Endodermal cell (in vitro differentiated cells): Measurements from ENCODE around the gene SCART1. TPM values are rescaled to one million over a fixed set of nuclear protein-coding genes. Genes with fewer than 3 reads are reported as not detected.

Experiments used
- DNase-seq: peaks from one replicate; pipeline ENCODE4 v3.0.0-alpha.2; 2017
- H3K27ac ChIP-seq: 2 replicates; pipeline ENCODE4 v1.5.1; 2013; ENCODE audit warnings: mild to moderate bottlenecking, low read depth, low read length, moderate library complexity
- H3K27me3 ChIP-seq: 2 replicates; pipeline ENCODE4 v1.6.1; 2013; ENCODE audit warnings: mild to moderate bottlenecking, low read length, moderate library complexity; ENCODE audit not compliant: insufficient read depth, control insufficient read depth, poor library complexity, severe bottlenecking
- H3K36me3 ChIP-seq: 2 replicates; pipeline ENCODE4 v1.7.0; 2013; ENCODE audit warnings: mild to moderate bottlenecking, low read length, moderate library complexity; ENCODE audit not compliant: control insufficient read depth, insufficient read depth
- H3K4me1 ChIP-seq: one replicate; pipeline ENCODE4 v1.7.0; 2013; ENCODE audit warnings: low read length; ENCODE audit not compliant: control insufficient read depth, insufficient read depth
- H3K4me3 ChIP-seq: 2 replicates; pipeline ENCODE4 v1.5.1; 2013; ENCODE audit warnings: mild to moderate bottlenecking, low read length, moderate library complexity
- H3K9ac ChIP-seq: 2 replicates; pipeline ENCODE4 v1.6.1; 2013; ENCODE audit warnings: mild to moderate bottlenecking, low read length, moderate library complexity; ENCODE audit not compliant: poor library complexity, severe bottlenecking; ENCODE audit errors: extremely low read depth
- H3K9me3 ChIP-seq: 2 replicates; pipeline ENCODE4 v1.6.1; 2013; ENCODE audit warnings: mild to moderate bottlenecking, low read length, moderate library complexity; ENCODE audit not compliant: control insufficient read depth
- H3K27ac Mint-ChIP-seq: 2 replicates; pipeline ENCODE4 v1.8.0; 2020; ENCODE audit warnings: mixed read lengths
- H3K27me3 Mint-ChIP-seq: 2 replicates; pipeline ENCODE4 v1.8.0; 2021; ENCODE audit warnings: mild to moderate bottlenecking, mixed read lengths; ENCODE audit not compliant: insufficient read depth
- H3K36me3 Mint-ChIP-seq: 2 replicates; pipeline ENCODE4 v1.8.0; 2020; ENCODE audit warnings: low read depth, mixed read lengths
- H3K4me1 Mint-ChIP-seq: 2 replicates; pipeline ENCODE4 v1.8.0; 2020; ENCODE audit warnings: mixed read lengths
- H3K4me3 Mint-ChIP-seq: 2 replicates; pipeline ENCODE4 v1.8.0; 2020; ENCODE audit warnings: mild to moderate bottlenecking, moderate library complexity, mixed read lengths
- H3K9me3 Mint-ChIP-seq: 2 replicates; pipeline ENCODE4 v1.8.0; 2020; ENCODE audit warnings: mild to moderate bottlenecking, mixed read lengths
- total RNA-seq, 2 donors: library from RNA; stranded (reverse); fragmentation: NEBNext Ultra II Directional in 1 of 2; extraction: Animal tissue kit (Norgen Biotek cat#: 25700) in 1 of 2; gene quantifications; 2 replicates in 1 of 2; 3 replicates in 1 of 2; pipeline ENCODE4 v1.2.1, GENCODE V29; 2021
- TF ChIP-seq, protein P1 (sequence below): fragments of 200-600 bp; sonication (generic); conservative IDR thresholded peaks from 2 replicates; pipeline ENCODE4 v1.5.0; 2021; ENCODE audit warnings: antibody characterized with exemption, mild to moderate bottlenecking

The SCART1 gene
- total RNA-seq, 2 donors from 2014 or later: 0.37 to 0.80 TPM

DNA sequence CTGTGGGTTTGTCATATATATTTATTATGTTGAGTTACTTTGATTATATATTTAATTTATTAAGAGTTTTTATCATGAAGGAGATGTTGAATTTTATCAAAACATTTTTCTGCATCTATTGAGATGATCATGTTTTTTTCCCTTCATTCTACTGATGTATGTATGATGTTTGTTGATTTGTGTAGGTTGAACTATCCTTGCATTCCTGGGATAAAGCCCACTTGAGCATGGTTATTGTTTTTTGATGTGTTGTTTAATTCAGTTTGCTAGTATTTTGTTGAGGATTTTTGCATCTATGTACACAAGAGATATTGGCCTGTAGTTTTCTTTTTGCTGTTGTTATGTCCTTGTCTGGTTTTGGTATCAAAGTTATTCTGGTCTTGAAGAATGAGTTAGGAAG, 31.1 kb downstream of the SCART1 start:
- Histone ChIP-seq H3K27me3 (no peaks in the 10 kb centered on the region), H3K9me3 (peaks cover 64% of the 10 kb centered on the region)
- H3K36me3 Mint-ChIP-seq: no peaks in the 10 kb centered on the region

GRCh38 chr10:133487085-133487484, 33.3 kb downstream of the SCART1 start:
- H3K27ac ChIP-seq: no peak overlapping the region
- Mint-ChIP-seq H3K9me3 (peaks cover 95% of the 10 kb centered on the region), H3K36me3 (no peaks in the 10 kb centered on the region), H3K27me3 (no peaks in the 10 kb centered on the region), H3K4me1 (no peaks in the 10 kb centered on the region), H3K27ac (no peak overlapping the region), H3K4me3 (no peak overlapping the region)
- no peaks in the 10 kb centered on the region for H3K27me3 ChIP-seq
- H3K36me3 ChIP-seq: no peaks in the 10 kb centered on the region
- no peaks in the 10 kb centered on the region for H3K4me1 ChIP-seq
- H3K9ac ChIP-seq: no peak overlapping the region
- no peak overlapping the region for H3K4me3 ChIP-seq
- peaks cover 75% of the 10 kb centered on the region for H3K9me3 ChIP-seq
- TF ChIP-seq, protein P1, sequence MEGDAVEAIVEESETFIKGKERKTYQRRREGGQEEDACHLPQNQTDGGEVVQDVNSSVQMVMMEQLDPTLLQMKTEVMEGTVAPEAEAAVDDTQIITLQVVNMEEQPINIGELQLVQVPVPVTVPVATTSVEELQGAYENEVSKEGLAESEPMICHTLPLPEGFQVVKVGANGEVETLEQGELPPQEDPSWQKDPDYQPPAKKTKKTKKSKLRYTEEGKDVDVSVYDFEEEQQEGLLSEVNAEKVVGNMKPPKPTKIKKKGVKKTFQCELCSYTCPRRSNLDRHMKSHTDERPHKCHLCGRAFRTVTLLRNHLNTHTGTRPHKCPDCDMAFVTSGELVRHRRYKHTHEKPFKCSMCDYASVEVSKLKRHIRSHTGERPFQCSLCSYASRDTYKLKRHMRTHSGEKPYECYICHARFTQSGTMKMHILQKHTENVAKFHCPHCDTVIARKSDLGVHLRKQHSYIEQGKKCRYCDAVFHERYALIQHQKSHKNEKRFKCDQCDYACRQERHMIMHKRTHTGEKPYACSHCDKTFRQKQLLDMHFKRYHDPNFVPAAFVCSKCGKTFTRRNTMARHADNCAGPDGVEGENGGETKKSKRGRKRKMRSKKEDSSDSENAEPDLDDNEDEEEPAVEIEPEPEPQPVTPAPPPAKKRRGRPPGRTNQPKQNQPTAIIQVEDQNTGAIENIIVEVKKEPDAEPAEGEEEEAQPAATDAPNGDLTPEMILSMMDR: no peak
- no peak for DNase-seq

More for the DNA sequence above, 31.1 kb downstream of the SCART1 start:
- H3K27me3 Mint-ChIP-seq: no peaks in the 10 kb centered on the region
- TF ChIP-seq, protein P1: no peak
- H3K9ac ChIP-seq: no peak overlapping the region
- H3K27ac Mint-ChIP-seq: no peak overlapping the region
- no peaks in the 10 kb centered on the region for H3K36me3 ChIP-seq
- H3K4me1 ChIP-seq: no peaks in the 10 kb centered on the region
- H3K4me1 Mint-ChIP-seq: no peaks in the 10 kb centered on the region
- no peak overlapping the region for H3K27ac ChIP-seq
- H3K9me3 Mint-ChIP-seq: peaks cover 87% of the 10 kb centered on the region
- DNase-seq: no peak
- no peak overlapping the region for H3K4me3 Mint-ChIP-seq
- no peak overlapping the region for H3K4me3 ChIP-seq

DNA sequence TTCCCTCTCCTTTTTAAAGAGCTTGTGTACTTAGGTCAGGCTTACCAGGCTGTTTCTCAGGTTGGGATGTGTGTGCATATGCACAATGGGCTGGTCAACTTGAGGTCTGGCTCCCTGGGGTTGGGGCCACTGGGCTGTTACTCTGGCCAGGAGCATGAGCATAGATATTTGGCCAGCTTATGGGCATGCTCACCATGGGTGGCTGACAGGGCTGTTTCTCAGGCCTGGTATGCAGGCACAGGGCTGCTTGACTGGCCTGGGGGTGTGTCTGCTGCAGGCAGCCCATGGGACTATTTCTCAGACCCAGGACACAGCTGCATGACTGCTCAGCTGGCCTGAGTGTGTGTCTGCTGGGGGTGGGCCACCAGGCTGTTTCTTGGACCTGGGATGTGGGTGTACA, 34.6 kb downstream of the SCART1 start:
- TF ChIP-seq, protein P1: no peak
- H3K27me3 Mint-ChIP-seq: no peaks in the 10 kb centered on the region
- DNase-seq: no peak
- Histone ChIP-seq H3K4me1 (no peaks in the 10 kb centered on the region), H3K36me3 (no peaks in the 10 kb centered on the region), H3K9me3 (peaks cover 63% of the 10 kb centered on the region), H3K9ac (no peak overlapping the region), H3K27me3 (no peaks in the 10 kb centered on the region), H3K4me3 (no peak overlapping the region), H3K27ac (no peak overlapping the region)
- no peaks in the 10 kb centered on the region for H3K36me3 Mint-ChIP-seq
- no peaks in the 10 kb centered on the region for H3K4me1 Mint-ChIP-seq
- no peak overlapping the region for H3K4me3 Mint-ChIP-seq
- H3K27ac Mint-ChIP-seq: no peak overlapping the region
- peaks cover 91% of the 10 kb centered on the region for H3K9me3 Mint-ChIP-seq
